ENCODE results near the gene PLB1. TPM values are rescaled to one million over a fixed set of nuclear protein-coding genes. Genes with fewer than 3 reads are reported as not detected.
"Not testable (repeated sequence)": the region's sequence is repeated elsewhere in the genome, so short reads cannot be mapped to it uniquely, and the experiment has no call there.

PLB1 gene
- total and polyA plus RNA-seq, 2 experiments from 2014 or later = 19.2 to 19.7 TPM

DNA sequence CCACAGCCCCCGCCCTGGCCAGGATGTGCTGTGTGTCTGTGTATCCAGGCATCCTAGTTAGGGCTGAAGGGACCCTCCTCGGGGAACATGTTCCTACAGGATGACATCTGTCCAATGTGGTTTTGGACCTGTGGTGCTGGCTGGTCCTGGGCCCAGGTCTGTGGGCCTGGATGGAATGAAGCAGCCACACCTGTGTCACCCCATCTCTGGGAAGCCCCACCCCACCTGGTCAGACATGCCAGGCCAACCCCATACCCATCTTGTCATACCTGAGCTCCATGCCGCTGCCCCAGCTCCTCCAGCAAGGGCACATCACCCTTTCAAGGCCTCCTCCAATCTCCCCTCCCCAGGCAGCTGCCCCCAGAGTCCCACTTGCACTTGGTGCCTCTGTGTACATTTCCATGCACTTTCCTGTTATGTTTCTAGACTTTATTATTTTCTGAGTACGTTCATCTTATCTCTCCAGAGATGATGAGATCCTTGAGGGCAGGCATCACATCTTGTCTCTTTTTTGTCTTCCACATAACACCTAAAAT, 24.1 kb upstream of the PLB1 start:
- H4K20me1 ChIP-seq (ENCODE audit: insufficient read depth, poor library complexity, severe bottlenecking) = no peaks in the 10 kb centered on the region
- no peak overlapping the region for H3K27ac ChIP-seq
- TF ChIP-seq, protein P1, sequence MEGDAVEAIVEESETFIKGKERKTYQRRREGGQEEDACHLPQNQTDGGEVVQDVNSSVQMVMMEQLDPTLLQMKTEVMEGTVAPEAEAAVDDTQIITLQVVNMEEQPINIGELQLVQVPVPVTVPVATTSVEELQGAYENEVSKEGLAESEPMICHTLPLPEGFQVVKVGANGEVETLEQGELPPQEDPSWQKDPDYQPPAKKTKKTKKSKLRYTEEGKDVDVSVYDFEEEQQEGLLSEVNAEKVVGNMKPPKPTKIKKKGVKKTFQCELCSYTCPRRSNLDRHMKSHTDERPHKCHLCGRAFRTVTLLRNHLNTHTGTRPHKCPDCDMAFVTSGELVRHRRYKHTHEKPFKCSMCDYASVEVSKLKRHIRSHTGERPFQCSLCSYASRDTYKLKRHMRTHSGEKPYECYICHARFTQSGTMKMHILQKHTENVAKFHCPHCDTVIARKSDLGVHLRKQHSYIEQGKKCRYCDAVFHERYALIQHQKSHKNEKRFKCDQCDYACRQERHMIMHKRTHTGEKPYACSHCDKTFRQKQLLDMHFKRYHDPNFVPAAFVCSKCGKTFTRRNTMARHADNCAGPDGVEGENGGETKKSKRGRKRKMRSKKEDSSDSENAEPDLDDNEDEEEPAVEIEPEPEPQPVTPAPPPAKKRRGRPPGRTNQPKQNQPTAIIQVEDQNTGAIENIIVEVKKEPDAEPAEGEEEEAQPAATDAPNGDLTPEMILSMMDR (IDR thresholded peaks at IDR 0.05; ENCODE audit: poor library complexity) = no peak
- TF ChIP-seq EZH2phosphoT487 (IDR thresholded peaks at IDR 0.05; ENCODE audit: low read depth, severe bottlenecking, unreplicated experiment) (no peak), EZH2 (IDR thresholded peaks at IDR 0.05; ENCODE audit: borderline replicate concordance) (no peak)
- DNase-seq (ENCODE audit: low spot score) = no peak
- H3K27me3 ChIP-seq = no peaks in the 10 kb centered on the region
- 84% methylated on average over 4 of the region's 4 CpGs for WGBS (ENCODE audit: low lambda C conversion rate, missing lambda C conversion rate)
- no peaks in the 10 kb centered on the region for H3K9me3 ChIP-seq (ENCODE audit: low read depth)
- no peak overlapping the region for H3K4me3 ChIP-seq
- no peak overlapping the region for H2AFZ ChIP-seq
- H3K79me2 ChIP-seq = no peaks in the 10 kb centered on the region
- H3K36me3 ChIP-seq (replicated peaks; ENCODE audit: insufficient read depth, low read depth) = no peaks in the 10 kb centered on the region
- H3K9me2 ChIP-seq (replicated peaks; ENCODE audit: insufficient read depth) = no peaks in the 10 kb centered on the region
- H3K4me2 ChIP-seq = no peak overlapping the region
- peaks cover 10% of the 10 kb centered on the region for H3K4me1 ChIP-seq (ENCODE audit: insufficient read depth)

DNA sequence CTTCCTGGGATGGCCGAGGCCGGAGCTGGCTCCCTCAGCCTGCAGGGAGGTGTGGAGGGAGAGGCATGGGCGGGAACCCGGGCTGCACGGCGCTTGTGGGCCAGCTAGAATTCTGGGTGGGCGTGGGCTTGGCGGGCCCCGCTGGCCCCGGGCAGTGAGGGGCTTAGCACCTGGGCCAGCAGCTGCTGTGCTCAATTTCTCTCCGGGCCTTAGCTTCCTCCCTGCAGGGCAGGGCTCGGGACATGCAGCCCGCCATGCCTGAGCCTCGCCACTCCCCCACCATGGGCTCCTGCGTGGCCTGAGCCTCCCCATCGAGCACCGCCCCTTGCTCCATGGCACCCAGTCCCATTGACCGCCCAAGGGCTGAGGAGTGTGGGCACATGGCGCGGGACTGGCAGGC, 23.2 kb upstream of the PLB1 start:
- H3K4me2 ChIP-seq; H4K20me1 ChIP-seq (ENCODE audit: insufficient read depth, poor library complexity, severe bottlenecking): not testable (repeated sequence)
- 95% methylated on average over 20 of the region's 20 CpGs for WGBS (ENCODE audit: low lambda C conversion rate, missing lambda C conversion rate)

DNA sequence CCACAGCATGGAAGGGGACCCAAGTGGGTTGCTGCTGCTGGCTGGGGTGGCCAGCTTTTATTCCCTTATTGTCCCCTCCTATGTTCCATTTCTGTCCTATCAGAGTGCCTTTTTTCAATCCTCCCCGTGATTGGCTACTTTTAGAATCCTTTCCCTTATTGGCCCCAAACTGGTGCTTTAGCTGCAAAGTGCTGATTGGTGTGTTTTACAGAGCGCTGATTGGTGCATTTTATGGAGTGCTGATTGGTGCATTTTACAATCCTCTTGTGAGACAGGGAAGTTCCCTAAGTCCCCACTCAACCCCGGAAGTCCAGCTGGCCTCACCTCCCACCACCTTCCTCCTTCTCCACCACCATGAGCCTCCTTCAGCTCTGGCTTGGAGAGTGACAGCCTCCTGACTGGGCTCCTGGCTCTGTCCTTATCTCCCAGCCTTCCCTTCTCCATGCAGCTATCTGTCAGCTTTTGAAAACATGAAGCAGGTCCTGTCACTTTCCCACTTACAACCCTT, 20.7 kb upstream of the PLB1 start:
- Histone ChIP-seq H3K27ac (no peak overlapping the region), H2AFZ (no peak overlapping the region), H3K27me3 (no peaks in the 10 kb centered on the region), H3K9me3 (ENCODE audit: low read depth) (no peaks in the 10 kb centered on the region), H3K4me3 (no peak overlapping the region), H3K4me1 (ENCODE audit: insufficient read depth) (peaks cover 9% of the 10 kb centered on the region), H3K79me2 (no peaks in the 10 kb centered on the region), H3K9me2 (replicated peaks; ENCODE audit: insufficient read depth) (no peaks in the 10 kb centered on the region), H4K20me1 (ENCODE audit: insufficient read depth, poor library complexity, severe bottlenecking) (no peaks in the 10 kb centered on the region), H3K4me2 (no peak overlapping the region), H3K36me3 (replicated peaks; ENCODE audit: insufficient read depth, low read depth) (no peaks in the 10 kb centered on the region)
- WGBS (ENCODE audit: low lambda C conversion rate, missing lambda C conversion rate) = 94% methylated on average over 3 of the region's 3 CpGs
- DNase-seq (ENCODE audit: low spot score) = no peak
- no peak for TF ChIP-seq EZH2 (IDR thresholded peaks at IDR 0.05; ENCODE audit: borderline replicate concordance)
- TF ChIP-seq, protein P1 (IDR thresholded peaks at IDR 0.05; ENCODE audit: poor library complexity) = no peak

More for the DNA sequence above, 23.2 kb upstream of the PLB1 start:
- not testable (repeated sequence) for DNase-seq (ENCODE audit: low spot score); H3K9me3 ChIP-seq (ENCODE audit: low read depth); H3K36me3 ChIP-seq (replicated peaks; ENCODE audit: insufficient read depth, low read depth); H3K27me3 ChIP-seq; H3K27ac ChIP-seq; H3K9me2 ChIP-seq (replicated peaks; ENCODE audit: insufficient read depth); H3K79me2 ChIP-seq; H2AFZ ChIP-seq; H3K4me3 ChIP-seq; H3K4me1 ChIP-seq (ENCODE audit: insufficient read depth)

DNA sequence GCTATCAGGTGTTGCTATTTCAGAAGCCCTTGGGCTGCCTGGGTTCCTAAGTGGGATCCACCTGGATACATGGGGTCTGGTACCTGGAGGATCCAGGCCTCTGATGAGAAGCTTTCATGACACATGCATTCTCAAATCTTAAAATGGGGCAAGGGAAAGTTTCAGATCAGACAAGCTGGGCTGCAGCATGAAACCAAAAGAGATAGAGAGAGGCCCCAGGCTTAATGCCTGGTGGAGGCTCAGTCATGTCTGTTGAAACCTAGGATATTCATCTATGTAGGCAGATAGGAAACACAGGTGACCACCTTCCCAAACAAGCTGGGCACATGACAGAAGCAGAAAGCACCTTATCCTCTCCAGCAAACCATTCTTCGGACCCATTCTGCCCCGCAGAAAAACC, 18.8 kb upstream of the PLB1 start:
- 89% methylated on average over 2 of the region's 2 CpGs for WGBS (ENCODE audit: low lambda C conversion rate, missing lambda C conversion rate)
- Histone ChIP-seq H3K36me3 (replicated peaks; ENCODE audit: insufficient read depth, low read depth) (no peaks in the 10 kb centered on the region), H2AFZ (no peak overlapping the region), H3K4me2 (no peak overlapping the region), H3K27me3 (no peaks in the 10 kb centered on the region), H3K4me1 (ENCODE audit: insufficient read depth) (no peaks in the 10 kb centered on the region), H3K27ac (no peak overlapping the region), H4K20me1 (ENCODE audit: insufficient read depth, poor library complexity, severe bottlenecking) (no peaks in the 10 kb centered on the region), H3K9me3 (ENCODE audit: low read depth) (no peaks in the 10 kb centered on the region), H3K9me2 (replicated peaks; ENCODE audit: insufficient read depth) (no peaks in the 10 kb centered on the region), H3K79me2 (no peaks in the 10 kb centered on the region), H3K4me3 (no peak overlapping the region)
- TF ChIP-seq EZH2phosphoT487 (IDR thresholded peaks at IDR 0.05; ENCODE audit: low read depth, severe bottlenecking, unreplicated experiment) = no peak
- no peak for TF ChIP-seq EZH2 (IDR thresholded peaks at IDR 0.05; ENCODE audit: borderline replicate concordance)
- no peak for DNase-seq (ENCODE audit: low spot score)
